Activated CD4-positive, alpha-beta memory T cell treated with anti-CD3 and anti-CD28 coated beads, Interleukin-2, amount 10 ng/mL, durations not matched to agents 7 days and 5 days (primary cell): ENCODE data around the gene RNPS1. TPM values are rescaled to one million over a fixed set of nuclear protein-coding genes. Genes with fewer than 3 reads are reported as not detected.

ENCODE experiments used
- CTCF ChIA-PET: fragments of 350-600 bp; sonication (Branson Sonifier 250); formaldehyde crosslinking; loops from one replicate; lab custom pipeline; 2021; ENCODE audit warnings: antibody characterized with exemption, inconsistent platforms; lab: Charles Lee
- POLR2A ChIA-PET: fragments of 350-600 bp; sonication (Branson Sonifier 250); formaldehyde crosslinking; loops from one replicate; lab custom pipeline; 2021; ENCODE audit warnings: antibody characterized with exemption; lab: Charles Lee
- DNase-seq: peaks from one replicate; pipeline ENCODE4 v3.0.0-alpha.2; 2020
- H3K27ac Mint-ChIP-seq: one replicate; pipeline ENCODE4 v1.8.0; 2021; ENCODE audit warnings: mild to moderate bottlenecking, mixed read lengths
- H3K27me3 Mint-ChIP-seq: one replicate; pipeline ENCODE4 v1.8.0; 2021; ENCODE audit warnings: mixed read lengths
- H3K36me3 Mint-ChIP-seq: one replicate; pipeline ENCODE4 v1.8.0; 2021; ENCODE audit warnings: low read depth, mixed read lengths
- H3K4me1 Mint-ChIP-seq: one replicate; pipeline ENCODE4 v1.8.0; 2021; ENCODE audit warnings: mixed read lengths
- H3K4me3 Mint-ChIP-seq: one replicate; pipeline ENCODE4 v1.8.0; 2021; ENCODE audit warnings: mild to moderate bottlenecking, mixed read lengths
- H3K9me3 Mint-ChIP-seq: one replicate; pipeline ENCODE4 v1.8.0; 2021; ENCODE audit warnings: mixed read lengths
- total RNA-seq, 2 experiments: library from RNA; stranded (reverse); gene quantifications; one replicate each; pipeline ENCODE4 v1.2.3, GENCODE V29; 2021

Gene RNPS1
- total RNA-seq, 2 experiments from 2014 or later: 218 to 222 TPM

DNA sequence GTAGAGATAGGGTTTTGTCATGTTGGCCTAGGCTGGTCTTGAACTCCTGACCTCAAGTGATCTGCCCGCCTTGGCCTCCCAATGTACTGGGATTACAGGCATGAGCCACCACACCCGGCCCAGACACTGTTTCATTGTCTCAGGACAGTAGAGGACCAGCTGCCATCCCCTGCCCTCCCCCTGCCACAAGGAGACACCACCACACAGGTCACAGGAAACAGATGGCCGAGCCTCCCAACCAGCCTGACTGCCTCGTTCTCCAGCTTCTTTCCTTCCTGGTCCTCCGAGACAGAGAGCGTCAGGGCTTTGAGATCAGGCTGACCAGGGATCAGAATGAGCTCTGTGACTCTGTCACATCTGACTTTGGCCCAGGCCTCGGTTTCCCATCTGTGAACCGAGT lies 20.8 kb upstream of the RNPS1 start:
- Mint-ChIP-seq H3K36me3 (no peaks in the 10 kb centered on the region), H3K27ac (no peak overlapping the region), H3K4me3 (no peak overlapping the region), H3K9me3 (no peaks in the 10 kb centered on the region), H3K4me1 (no peaks in the 10 kb centered on the region), H3K27me3 (no peaks in the 10 kb centered on the region)
- CTCF ChIA-PET: interaction anchor here (1.3 kb wide), 1 partner anchor 135 kb away, joined by 3 read pairs; no protein-coding TSS in a partner anchor
- POLR2A ChIA-PET: interaction anchor here (0.8 to 1.3 kb wide), 3 partner anchors 14 to 231 kb away, joined by 3 read pairs; partner anchors contain the start of gene AMDHD2
- no peak for DNase-seq

DNA sequence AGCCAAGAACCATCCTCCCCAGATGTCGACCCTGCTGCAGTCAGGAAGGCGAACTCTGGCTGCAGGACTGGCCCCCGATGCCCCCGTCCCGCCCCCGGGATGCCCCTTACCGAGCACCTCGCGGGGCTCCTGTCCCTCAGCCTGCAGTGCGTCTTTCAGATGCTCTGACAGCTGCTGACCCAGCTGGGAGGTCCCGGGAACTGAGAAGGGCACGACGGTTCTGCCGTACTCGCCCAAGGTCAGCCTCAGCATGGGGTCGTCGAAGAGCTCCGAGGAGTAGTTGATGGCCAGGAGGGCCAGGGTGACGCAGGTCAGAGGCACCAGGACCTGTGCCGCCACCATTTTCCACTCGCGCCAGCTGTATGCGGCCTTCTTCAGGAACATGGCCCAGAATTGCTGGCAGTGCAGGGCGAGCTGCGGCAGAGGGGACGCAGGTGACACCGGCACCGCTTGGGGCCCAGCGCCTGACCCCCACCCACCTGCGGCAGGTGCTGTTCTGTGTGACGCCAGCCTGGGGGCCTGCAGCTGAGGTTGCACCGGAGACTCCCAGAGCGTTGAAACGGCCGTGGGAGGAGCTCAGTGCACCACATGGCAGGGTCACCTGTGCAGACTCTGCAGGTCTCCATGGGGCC lies 20.1 kb upstream of the RNPS1 start:
- CTCF ChIA-PET: interaction anchor here (1.3 kb wide), 1 partner anchor 135 kb away, joined by 3 read pairs; no protein-coding TSS in a partner anchor
- POLR2A ChIA-PET: interaction anchor here (0.8 to 1.3 kb wide), 3 partner anchors 13 to 232 kb away, joined by 3 read pairs; partner anchors contain the start of gene AMDHD2
- Mint-ChIP-seq H3K4me1 (no peaks in the 10 kb centered on the region), H3K4me3 (no peak overlapping the region), H3K27ac (no peak overlapping the region), H3K36me3 (no peaks in the 10 kb centered on the region), H3K27me3 (no peaks in the 10 kb centered on the region), H3K9me3 (no peaks in the 10 kb centered on the region)
- DNase-seq: no peak

DNA sequence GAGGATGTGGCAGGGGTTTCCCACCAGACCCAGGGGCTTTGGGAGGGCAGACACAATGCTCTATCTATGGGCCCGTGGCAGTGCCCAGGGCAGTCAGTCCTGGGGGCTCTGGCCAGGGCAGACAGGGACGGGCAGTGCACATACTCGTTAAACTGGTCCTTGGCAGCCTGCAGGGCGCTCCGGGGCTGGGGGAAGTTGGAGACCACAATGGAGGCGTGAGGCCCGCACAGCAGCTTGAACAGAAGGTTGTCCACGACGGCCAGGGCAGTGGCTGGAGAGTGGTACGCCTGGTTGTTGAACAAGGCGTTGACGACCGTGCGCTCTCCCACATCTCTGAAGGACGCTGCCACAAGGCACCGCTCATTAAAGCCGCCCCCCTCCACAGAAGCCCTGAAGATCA lies 18.6 kb upstream of the RNPS1 start:
- Mint-ChIP-seq H3K9me3 (no peaks in the 10 kb centered on the region), H3K27me3 (no peaks in the 10 kb centered on the region), H3K27ac (no peak overlapping the region), H3K36me3 (no peaks in the 10 kb centered on the region), H3K4me3 (no peak overlapping the region), H3K4me1 (no peaks in the 10 kb centered on the region)
- DNase-seq: no peak
- POLR2A ChIA-PET: no interaction called here
- CTCF ChIA-PET: no interaction called here

GRCh38 chr16:2285731-2286191 lies 17.8 kb upstream of the RNPS1 start:
- no peaks in the 10 kb centered on the region for H3K27me3 Mint-ChIP-seq
- no peaks in the 10 kb centered on the region for H3K4me1 Mint-ChIP-seq
- H3K27ac Mint-ChIP-seq: no peak overlapping the region
- no peak for DNase-seq
- no peaks in the 10 kb centered on the region for H3K9me3 Mint-ChIP-seq
- ChIA-PET CTCF (no interaction called here), POLR2A (no interaction called here)
- no peaks in the 10 kb centered on the region for H3K36me3 Mint-ChIP-seq
- H3K4me3 Mint-ChIP-seq: no peak overlapping the region

DNA sequence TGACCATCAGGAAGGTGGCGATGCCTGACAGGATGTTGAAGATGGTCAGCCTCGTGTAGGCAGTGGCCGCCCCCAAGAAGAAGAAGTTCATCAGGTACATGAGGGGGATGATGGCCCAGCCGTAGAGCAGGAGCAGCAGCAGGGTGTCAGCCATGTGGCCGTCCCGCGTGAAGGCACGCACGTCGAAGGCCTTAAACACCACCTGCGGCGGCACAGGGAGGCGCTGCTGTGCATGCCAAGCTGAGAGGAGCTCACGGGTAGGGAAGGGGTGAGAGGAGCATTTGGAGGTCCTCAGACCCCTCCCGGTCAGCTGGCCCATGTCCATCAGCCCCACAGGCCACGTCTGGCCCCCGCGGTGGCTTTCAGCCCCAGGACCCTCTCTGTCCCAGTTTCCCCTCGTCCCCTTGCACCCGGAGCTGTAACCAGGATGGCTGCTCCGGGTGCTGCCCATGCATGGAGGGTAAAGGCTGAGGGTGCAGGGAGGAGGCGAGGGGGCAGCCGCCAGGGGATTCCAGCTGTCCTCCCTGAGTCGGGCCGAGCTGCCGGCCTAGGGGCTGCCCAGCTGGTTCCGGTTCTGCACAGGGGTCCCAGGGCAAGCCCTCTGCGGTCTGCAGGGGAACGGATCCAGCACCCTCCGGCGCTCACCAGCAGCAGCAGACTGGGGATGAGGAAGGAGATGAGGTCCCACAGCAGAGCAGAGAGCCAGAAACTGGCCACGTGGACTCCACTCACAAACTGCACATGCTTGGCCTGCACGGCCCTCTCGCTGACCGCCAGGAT lies 17.1 kb upstream of the RNPS1 start:
- Mint-ChIP-seq H3K4me1 (no peaks in the 10 kb centered on the region), H3K4me3 (no peak overlapping the region)

GRCh38 chr16:2284001-2284770 lies 16.3 kb upstream of the RNPS1 start:
- H3K4me1 Mint-ChIP-seq: no peaks in the 10 kb centered on the region
- CTCF ChIA-PET: interaction anchor here (0.6 kb wide), 1 partner anchor 133 kb away, joined by 3 read pairs; no protein-coding TSS in a partner anchor
- H3K27me3 Mint-ChIP-seq: no peaks in the 10 kb centered on the region
- H3K9me3 Mint-ChIP-seq: no peaks in the 10 kb centered on the region
- no peak for DNase-seq
- H3K27ac Mint-ChIP-seq: no peak overlapping the region
- POLR2A ChIA-PET: no interaction called here
- H3K4me3 Mint-ChIP-seq: no peak overlapping the region
- H3K36me3 Mint-ChIP-seq: no peaks in the 10 kb centered on the region

More for the DNA sequence above, 17.1 kb upstream of the RNPS1 start:
- Mint-ChIP-seq H3K36me3 (no peaks in the 10 kb centered on the region), H3K27me3 (no peaks in the 10 kb centered on the region), H3K9me3 (no peaks in the 10 kb centered on the region), H3K27ac (no peak overlapping the region)
- CTCF ChIA-PET: interaction anchor here (0.5 to 0.6 kb wide), 2 partner anchors 95 to 132 kb away, joined by 3 read pairs; no protein-coding TSS in a partner anchor
- DNase-seq: no peak
- POLR2A ChIA-PET: no interaction called here

DNA sequence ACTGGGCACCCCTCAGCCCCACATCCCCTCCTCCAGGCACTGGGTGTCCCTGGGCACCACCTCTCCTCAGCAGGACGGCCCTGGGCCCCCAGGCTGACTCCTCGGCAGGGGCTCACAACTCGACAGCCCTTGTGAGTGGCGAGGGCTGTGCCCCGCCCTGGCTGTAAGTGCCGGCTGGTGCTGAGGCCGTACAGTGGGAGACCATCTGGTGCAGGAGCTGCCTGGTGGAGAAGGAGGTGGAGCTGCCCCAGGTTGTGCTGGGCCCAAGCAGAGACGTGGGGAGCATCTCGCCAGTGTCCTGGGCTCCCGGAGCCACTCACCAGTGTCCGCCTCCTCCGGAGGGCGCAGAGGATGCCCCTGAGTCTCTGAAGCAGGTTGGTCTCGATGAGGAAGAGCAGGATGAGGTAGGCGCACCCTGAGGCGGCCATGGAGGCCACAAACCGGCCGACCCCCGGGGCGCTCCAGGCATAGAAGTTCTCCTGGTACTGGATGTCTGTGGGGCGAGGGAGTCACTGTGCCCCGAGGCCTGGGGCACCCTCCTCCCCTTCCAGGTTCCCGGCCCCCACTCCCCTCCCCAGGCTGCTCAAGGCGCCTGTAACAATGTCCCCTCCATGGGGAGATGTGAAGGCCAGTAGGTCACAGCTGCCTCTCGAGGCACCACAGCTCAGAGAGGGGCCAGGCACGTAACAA lies 15.1 kb upstream of the RNPS1 start:
- no peaks in the 10 kb centered on the region for H3K36me3 Mint-ChIP-seq
- H3K27ac Mint-ChIP-seq: no peak overlapping the region
- no peak for DNase-seq
- no peaks in the 10 kb centered on the region for H3K9me3 Mint-ChIP-seq
- no peak overlapping the region for H3K4me3 Mint-ChIP-seq
- CTCF ChIA-PET: no interaction called here
- POLR2A ChIA-PET: no interaction called here
- H3K27me3 Mint-ChIP-seq: no peaks in the 10 kb centered on the region
- no peaks in the 10 kb centered on the region for H3K4me1 Mint-ChIP-seq

GRCh38 chr16:2282262-2282661 lies 14.3 kb upstream of the RNPS1 start:
- Mint-ChIP-seq H3K9me3 (no peaks in the 10 kb centered on the region), H3K4me1 (no peaks in the 10 kb centered on the region), H3K27me3 (no peaks in the 10 kb centered on the region), H3K36me3 (no peaks in the 10 kb centered on the region), H3K27ac (no peak overlapping the region), H3K4me3 (no peak overlapping the region)
- DNase-seq: no peak
- POLR2A ChIA-PET: no interaction called here
- CTCF ChIA-PET: no interaction called here

- H3K9me3 Mint-ChIP-seq: no peaks in the 10 kb centered on the region
- no peaks in the 10 kb centered on the region for H3K27me3 Mint-ChIP-seq
- no peaks in the 10 kb centered on the region for H3K4me1 Mint-ChIP-seq
- H3K4me3 Mint-ChIP-seq: no peak overlapping the region
- no peak overlapping the region for H3K27ac Mint-ChIP-seq
- POLR2A ChIA-PET: no interaction called here
- no peak for DNase-seq
- H3K36me3 Mint-ChIP-seq: no peaks in the 10 kb centered on the region
- CTCF ChIA-PET: no interaction called here
These were observed 13.1 kb upstream of the RNPS1 start for GRCh38 chr16:2280981-2281542.

GRCh38 chr16:2280461-2280860 lies 12.5 kb upstream of the RNPS1 start:
- Mint-ChIP-seq H3K27ac (no peak overlapping the region), H3K9me3 (no peaks in the 10 kb centered on the region), H3K36me3 (no peaks in the 10 kb centered on the region), H3K27me3 (no peaks in the 10 kb centered on the region), H3K4me1 (no peaks in the 10 kb centered on the region), H3K4me3 (no peak overlapping the region)
- ChIA-PET CTCF (no interaction called here), POLR2A (no interaction called here)
- DNase-seq: no peak

GRCh38 chr16:2278956-2279800 lies 11.3 kb upstream of the RNPS1 start:
- Mint-ChIP-seq H3K4me1 (no peaks in the 10 kb centered on the region), H3K4me3 (no peak overlapping the region), H3K36me3 (no peaks in the 10 kb centered on the region), H3K9me3 (no peaks in the 10 kb centered on the region), H3K27me3 (no peaks in the 10 kb centered on the region), H3K27ac (no peak overlapping the region)
- CTCF ChIA-PET: no interaction called here
- DNase-seq: no peak
- POLR2A ChIA-PET: no interaction called here

DNA sequence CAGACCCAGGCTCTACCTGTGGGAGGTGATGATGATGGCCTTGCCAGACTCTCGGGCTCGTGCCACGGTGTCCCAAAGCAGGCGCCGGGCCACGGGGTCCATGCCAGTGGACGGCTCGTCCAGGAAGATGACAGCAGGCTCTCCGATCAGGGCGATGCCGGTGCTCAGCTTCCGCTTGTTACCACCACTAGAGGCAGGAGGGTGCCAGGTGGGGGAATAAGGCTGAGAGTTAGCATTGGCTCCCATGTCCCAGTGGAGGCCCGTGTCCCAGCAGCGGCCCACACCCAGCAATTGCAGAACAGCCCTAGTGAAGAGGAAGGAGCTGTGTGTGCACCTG lies 10.3 kb upstream of the RNPS1 start:
- no peaks in the 10 kb centered on the region for H3K27me3 Mint-ChIP-seq
- ChIA-PET POLR2A (no interaction called here), CTCF (no interaction called here)
- H3K4me1 Mint-ChIP-seq: no peaks in the 10 kb centered on the region
- no peak overlapping the region for H3K4me3 Mint-ChIP-seq
- H3K27ac Mint-ChIP-seq: no peak overlapping the region
- no peaks in the 10 kb centered on the region for H3K9me3 Mint-ChIP-seq
- DNase-seq: no peak
- no peaks in the 10 kb centered on the region for H3K36me3 Mint-ChIP-seq
